ENCODE results near the gene FAM3C. TPM values are rescaled to one million over a fixed set of nuclear protein-coding genes. Genes with fewer than 3 reads are reported as not detected.
A peak's percentile ranks its signal among the peaks of the same experiment; 100 is the strongest.

The FAM3C gene
- total RNA-seq, 1 donor from 2014 or later, result 47.5 TPM

DNA sequence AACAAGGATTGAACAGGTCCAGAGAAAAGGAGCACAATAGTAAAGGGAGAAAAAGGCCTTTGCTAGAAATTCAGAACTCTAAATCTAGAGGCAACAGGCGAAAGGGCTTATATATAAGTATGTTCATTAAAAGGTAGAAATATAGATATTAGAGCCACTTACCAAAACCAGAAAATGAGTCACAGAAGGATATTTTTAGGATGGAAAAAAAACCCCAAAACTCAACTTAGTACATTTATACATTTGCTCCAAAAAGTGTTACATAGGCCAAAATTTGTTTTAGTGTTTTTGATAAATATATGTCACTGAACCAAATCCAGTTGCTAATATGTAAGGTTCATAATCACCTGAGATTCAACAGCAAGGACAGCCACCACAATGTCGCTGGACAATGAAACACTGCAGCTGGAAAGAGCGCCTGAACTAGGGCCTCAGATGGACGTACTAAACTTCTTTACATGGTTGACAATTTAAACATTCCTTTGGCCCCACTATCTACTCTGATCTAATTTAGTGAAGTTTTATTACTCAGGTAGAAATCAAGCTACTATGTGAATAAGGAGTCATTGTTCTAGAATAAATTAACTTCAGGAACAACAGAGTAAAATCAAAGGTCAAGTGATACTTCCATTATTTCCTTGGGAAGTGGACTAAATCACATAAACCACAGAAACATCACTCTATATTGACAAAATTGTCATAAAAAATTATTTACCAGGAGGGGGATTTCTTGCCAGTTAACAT lies 10.9 kb downstream of the FAM3C start:
- no peaks in the 10 kb centered on the region for H3K9me3 Mint-ChIP-seq
- no peak for DNase-seq (ENCODE audit: low read depth, low spot score)
- no peaks in the 10 kb centered on the region for H3K36me3 Mint-ChIP-seq (ENCODE audit: low read depth)
- H3K27me3 Mint-ChIP-seq (ENCODE audit: low read depth), result no peaks in the 10 kb centered on the region
- TF ChIP-seq, protein P1, sequence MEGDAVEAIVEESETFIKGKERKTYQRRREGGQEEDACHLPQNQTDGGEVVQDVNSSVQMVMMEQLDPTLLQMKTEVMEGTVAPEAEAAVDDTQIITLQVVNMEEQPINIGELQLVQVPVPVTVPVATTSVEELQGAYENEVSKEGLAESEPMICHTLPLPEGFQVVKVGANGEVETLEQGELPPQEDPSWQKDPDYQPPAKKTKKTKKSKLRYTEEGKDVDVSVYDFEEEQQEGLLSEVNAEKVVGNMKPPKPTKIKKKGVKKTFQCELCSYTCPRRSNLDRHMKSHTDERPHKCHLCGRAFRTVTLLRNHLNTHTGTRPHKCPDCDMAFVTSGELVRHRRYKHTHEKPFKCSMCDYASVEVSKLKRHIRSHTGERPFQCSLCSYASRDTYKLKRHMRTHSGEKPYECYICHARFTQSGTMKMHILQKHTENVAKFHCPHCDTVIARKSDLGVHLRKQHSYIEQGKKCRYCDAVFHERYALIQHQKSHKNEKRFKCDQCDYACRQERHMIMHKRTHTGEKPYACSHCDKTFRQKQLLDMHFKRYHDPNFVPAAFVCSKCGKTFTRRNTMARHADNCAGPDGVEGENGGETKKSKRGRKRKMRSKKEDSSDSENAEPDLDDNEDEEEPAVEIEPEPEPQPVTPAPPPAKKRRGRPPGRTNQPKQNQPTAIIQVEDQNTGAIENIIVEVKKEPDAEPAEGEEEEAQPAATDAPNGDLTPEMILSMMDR (conservative IDR thresholded peaks at IDR 0.05), result no peak
- H3K4me3 Mint-ChIP-seq, result no peak overlapping the region
- H3K27ac Mint-ChIP-seq (ENCODE audit: unreplicated experiment), result no peak overlapping the region
- H3K4me1 Mint-ChIP-seq, result peaks cover 36% of the 10 kb centered on the region

DNA sequence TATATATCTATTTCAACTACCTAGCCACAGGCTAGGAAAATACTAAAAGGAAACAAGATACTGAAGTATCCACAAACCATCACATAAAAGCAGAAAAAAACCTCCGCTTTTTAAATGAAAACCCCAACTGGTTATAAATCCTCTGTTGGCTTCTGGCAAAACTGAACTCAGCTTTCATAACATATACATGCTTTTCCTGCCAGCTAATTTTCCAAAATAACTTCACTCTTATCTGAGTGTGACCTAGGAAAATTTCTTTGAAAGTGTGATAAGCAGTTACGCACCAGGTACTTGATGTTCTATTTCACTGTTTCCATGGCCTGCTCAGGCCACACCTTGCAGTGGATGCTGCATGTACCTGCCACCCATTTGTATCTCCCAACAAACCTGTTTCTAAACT lies 11.8 kb downstream of the FAM3C start:
- H3K4me3 Mint-ChIP-seq, result no peak overlapping the region
- peaks cover 34% of the 10 kb centered on the region for H3K4me1 Mint-ChIP-seq
- H3K27ac Mint-ChIP-seq (ENCODE audit: unreplicated experiment), result peak overlapping the region; percentile 16
- H3K27me3 Mint-ChIP-seq (ENCODE audit: low read depth), result no peaks in the 10 kb centered on the region
- TF ChIP-seq, protein P1 (conservative IDR thresholded peaks at IDR 0.05), result no peak
- H3K9me3 Mint-ChIP-seq, result no peaks in the 10 kb centered on the region
- H3K36me3 Mint-ChIP-seq (ENCODE audit: low read depth), result no peaks in the 10 kb centered on the region
- DNase-seq (ENCODE audit: low read depth, low spot score), result no peak

DNA sequence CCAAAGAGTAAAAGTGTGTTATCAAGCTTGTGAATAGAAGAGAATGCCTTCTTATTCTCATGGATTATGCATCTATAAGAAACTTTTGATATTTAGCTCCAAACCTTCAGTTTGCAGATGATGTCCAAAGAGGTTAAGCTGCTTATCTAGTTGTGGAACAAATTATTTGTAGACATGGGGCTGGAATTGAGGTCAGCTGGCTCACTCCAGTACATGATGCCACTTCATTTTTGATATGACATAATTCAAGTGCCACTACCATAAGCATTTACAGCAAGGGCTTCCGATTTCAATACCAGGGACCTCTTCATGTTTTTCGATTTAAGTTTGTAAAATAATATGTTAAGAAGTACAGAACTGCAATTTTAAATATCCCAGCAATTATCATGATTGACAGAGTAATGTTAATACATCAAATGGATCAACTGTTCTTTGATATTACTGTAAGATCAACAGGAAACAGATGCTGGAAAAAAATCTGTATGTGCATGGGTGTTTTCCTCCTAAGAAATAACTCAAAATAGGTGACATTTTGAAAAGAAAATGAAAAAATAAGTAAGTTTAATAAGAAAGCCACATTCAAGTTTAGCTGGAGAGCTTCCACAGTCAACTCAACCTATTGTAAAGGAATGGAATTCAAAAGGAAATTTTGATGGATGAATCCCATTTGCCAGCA lies 12.7 kb downstream of the FAM3C start:
- Mint-ChIP-seq H3K4me3 (no peak overlapping the region), H3K27ac (ENCODE audit: unreplicated experiment) (no peak overlapping the region), H3K4me1 (peaks cover 25% of the 10 kb centered on the region), H3K9me3 (no peaks in the 10 kb centered on the region), H3K36me3 (ENCODE audit: low read depth) (no peaks in the 10 kb centered on the region), H3K27me3 (ENCODE audit: low read depth) (no peaks in the 10 kb centered on the region)
- DNase-seq (ENCODE audit: low read depth, low spot score), result no peak
- TF ChIP-seq, protein P1 (conservative IDR thresholded peaks at IDR 0.05), result no peak

DNA sequence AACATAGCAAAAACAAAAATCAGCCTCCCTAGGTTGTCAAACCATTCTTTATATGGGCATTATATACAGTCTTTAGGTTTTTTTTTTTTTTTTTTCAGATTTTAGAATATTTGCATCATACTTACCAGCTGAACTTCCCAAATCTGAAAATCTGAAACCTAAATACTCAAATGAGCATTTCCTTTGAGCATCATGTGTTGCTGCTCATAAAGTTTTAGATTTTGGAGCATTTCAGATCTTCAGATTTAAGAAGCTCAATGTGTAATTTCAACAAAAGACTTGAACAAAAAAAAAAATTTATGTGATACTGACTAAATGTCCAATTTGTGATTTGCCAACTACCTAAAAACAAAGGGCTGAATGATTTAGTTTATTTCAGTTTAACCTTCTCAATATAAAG lies 13.6 kb downstream of the FAM3C start:
- Mint-ChIP-seq H3K36me3 (ENCODE audit: low read depth) (no peaks in the 10 kb centered on the region), H3K4me1 (peaks cover 21% of the 10 kb centered on the region), H3K4me3 (no peak overlapping the region), H3K27me3 (ENCODE audit: low read depth) (no peaks in the 10 kb centered on the region), H3K27ac (ENCODE audit: unreplicated experiment) (no peak overlapping the region), H3K9me3 (no peaks in the 10 kb centered on the region)
- no peak for DNase-seq (ENCODE audit: low read depth, low spot score)
- TF ChIP-seq, protein P1 (conservative IDR thresholded peaks at IDR 0.05), result no peak

DNA sequence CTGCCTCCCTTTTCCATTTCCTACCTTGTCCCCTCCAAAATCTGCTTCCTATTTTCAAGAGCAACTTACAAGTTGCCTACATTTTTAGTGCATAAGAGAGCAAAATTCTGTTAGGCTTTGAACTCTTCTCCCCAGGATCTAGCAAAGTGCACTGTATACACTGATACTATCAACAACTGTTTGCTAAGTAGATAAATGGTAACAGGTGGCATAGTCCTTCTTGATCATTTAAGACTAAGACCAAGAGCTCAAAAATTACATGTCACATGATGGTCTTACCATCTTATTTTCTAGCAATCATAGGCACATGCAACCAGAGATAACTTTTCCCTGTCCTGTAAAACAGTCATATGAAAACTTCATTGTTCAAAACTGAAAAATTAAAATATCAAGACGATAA lies 16.2 kb downstream of the FAM3C start:
- Mint-ChIP-seq H3K36me3 (ENCODE audit: low read depth) (peaks cover 7% of the 10 kb centered on the region), H3K27me3 (ENCODE audit: low read depth) (no peaks in the 10 kb centered on the region), H3K4me1 (peaks cover 2% of the 10 kb centered on the region), H3K27ac (ENCODE audit: unreplicated experiment) (no peak overlapping the region), H3K9me3 (no peaks in the 10 kb centered on the region), H3K4me3 (no peak overlapping the region)
- no peak for DNase-seq (ENCODE audit: low read depth, low spot score)
- TF ChIP-seq, protein P1 (conservative IDR thresholded peaks at IDR 0.05), result no peak
